Measurements from ENCODE around the gene ADH4.

- TF ChIP-seq CTCF (optimal IDR thresholded peaks at IDR 0.05 in 1 of 3, IDR thresholded peaks at IDR 0.05 in 1 of 3, conservative IDR thresholded peaks at IDR 0.05 in 1 of 3; ENCODE audit: extremely low read depth in 1 of 3, insufficient read depth in 2 of 3, low read length in 3 of 3): no peak
- no peak for TF ChIP-seq EZH2 (IDR thresholded peaks at IDR 0.05; ENCODE audit: low read length)
These were observed 46.2 kb upstream of the ADH4 start for GRCh38 chr4:99190336-99190735.
